Gastrocnemius medialis (tissue), 4 donors: ENCODE measurements around the gene ARSG.

ENCODE experiments used
- CTCF ChIP-seq, 5 experiments: fragments of 450-650 bp in 3 of 5; fragments of 200-600 bp in 2 of 5; sonication (generic) in 2 of 5; IDR thresholded peaks in 4 of 5; conservative IDR thresholded peaks in 1 of 5; 1 replicate in 4 of 5; 2 replicates in 1 of 5; pipeline ENCODE4 v1.5.1; 2016 to 2019; ENCODE audit warnings: antibody characterized with exemption in 5 of 5, mild to moderate bottlenecking in 3 of 5, moderate library complexity in 3 of 5
- POLR2A ChIP-seq, 2 donors: fragments of 450-650 bp; IDR thresholded peaks; one replicate each; pipeline ENCODE4 v1.6.1; 2017; ENCODE audit warnings: antibody characterized with exemption in 2 of 2, mild to moderate bottlenecking in 2 of 2, moderate library complexity in 2 of 2

GRCh38 chr17:68399638-68400403, 108.5 kb downstream of the ARSG start:
- TF ChIP-seq POLR2A (IDR thresholded peaks at IDR 0.05) (no peak), CTCF (IDR thresholded peaks at IDR 0.05 in 4 of 5, conservative IDR thresholded peaks at IDR 0.05 in 1 of 5) (no peak)
